ENCODE results near the gene MRPL38. TPM values are rescaled to one million over a fixed set of nuclear protein-coding genes. Genes with fewer than 3 reads are reported as not detected.

The MRPL38 gene
- total RNA-seq, 6 experiments from 2014 or later: 46.1 to 79.8 (median 57.3) TPM

- Histone ChIP-seq H3K36me3 (peaks cover 0 to 38% (median 13%) of the 10 kb centered on the region in 4 donors), H3K4me3 (no peak overlapping the region), H3K4me1 (peaks cover 0 to 31% (median 6%) of the 10 kb centered on the region in 4 donors), H3K27ac (no peak overlapping the region), H3K27me3 (no peaks in the 10 kb centered on the region), H3K9me3 (no peaks in the 10 kb centered on the region)
- intact Hi-C loops (cut with DNase I): no loop called here
- TF ChIP-seq POLR2A (IDR thresholded peaks at IDR 0.05) (no peak), CTCF (IDR thresholded peaks at IDR 0.05) (no peak)
- DNase-seq (no peak), ATAC-seq (no peak)
- 93% methylated on average over 3 of the region's 16 CpGs for WGBS (ENCODE audit: insufficient coverage, low coverage, low lambda C conversion rate, missing lambda C conversion rate)
Measured at GRCh38 chr17:75898791-75899190, 5.9 kb downstream of the MRPL38 start.

GRCh38 chr17:75898065-75898464 lies 6.6 kb downstream of the MRPL38 start:
- H3K4me3 ChIP-seq: no peak overlapping the region
- no peaks in the 10 kb centered on the region for H3K9me3 ChIP-seq
- peaks cover 0 to 28% (median 6%) of the 10 kb centered on the region in 4 donors for H3K4me1 ChIP-seq
- H3K27ac ChIP-seq: no peak overlapping the region
- intact Hi-C loops (cut with DNase I): no loop called here
- WGBS (ENCODE audit: insufficient coverage, low coverage, low lambda C conversion rate, missing lambda C conversion rate): no CpG with 5 or more reads among the region's 8 CpGs
- TF ChIP-seq CTCF (IDR thresholded peaks at IDR 0.05) (no peak), POLR2A (IDR thresholded peaks at IDR 0.05) (no peak)
- peaks cover 0 to 38% (median 13%) of the 10 kb centered on the region in 4 donors for H3K36me3 ChIP-seq
- H3K27me3 ChIP-seq: no peaks in the 10 kb centered on the region
- ATAC-seq (no peak), DNase-seq (peak in 1 of 3 donors; percentile 56)

GRCh38 chr17:75897160-75898019 lies 7.3 kb downstream of the MRPL38 start:
- peak overlapping the region; percentile 76 to 97 (median 81) for H3K4me3 ChIP-seq
- 76% methylated on average over 8 of the region's 37 CpGs for WGBS (ENCODE audit: insufficient coverage, low coverage, low lambda C conversion rate, missing lambda C conversion rate)
- peaks cover 0 to 28% (median 6%) of the 10 kb centered on the region in 4 donors for H3K4me1 ChIP-seq
- peak overlapping the region; percentile 73 to 88 (median 76) for H3K27ac ChIP-seq
- intact Hi-C loops (cut with DNase I): no loop called here
- H3K27me3 ChIP-seq: no peaks in the 10 kb centered on the region
- no peak for TF ChIP-seq POLR2A (IDR thresholded peaks at IDR 0.05)
- TF ChIP-seq CTCF (IDR thresholded peaks at IDR 0.05): no peak
- no peak for ATAC-seq
- peak in 1 of 3 donors; percentile 61 for DNase-seq
- peaks cover 0 to 38% (median 13%) of the 10 kb centered on the region in 4 donors for H3K36me3 ChIP-seq
- H3K9me3 ChIP-seq: no peaks in the 10 kb centered on the region

DNA sequence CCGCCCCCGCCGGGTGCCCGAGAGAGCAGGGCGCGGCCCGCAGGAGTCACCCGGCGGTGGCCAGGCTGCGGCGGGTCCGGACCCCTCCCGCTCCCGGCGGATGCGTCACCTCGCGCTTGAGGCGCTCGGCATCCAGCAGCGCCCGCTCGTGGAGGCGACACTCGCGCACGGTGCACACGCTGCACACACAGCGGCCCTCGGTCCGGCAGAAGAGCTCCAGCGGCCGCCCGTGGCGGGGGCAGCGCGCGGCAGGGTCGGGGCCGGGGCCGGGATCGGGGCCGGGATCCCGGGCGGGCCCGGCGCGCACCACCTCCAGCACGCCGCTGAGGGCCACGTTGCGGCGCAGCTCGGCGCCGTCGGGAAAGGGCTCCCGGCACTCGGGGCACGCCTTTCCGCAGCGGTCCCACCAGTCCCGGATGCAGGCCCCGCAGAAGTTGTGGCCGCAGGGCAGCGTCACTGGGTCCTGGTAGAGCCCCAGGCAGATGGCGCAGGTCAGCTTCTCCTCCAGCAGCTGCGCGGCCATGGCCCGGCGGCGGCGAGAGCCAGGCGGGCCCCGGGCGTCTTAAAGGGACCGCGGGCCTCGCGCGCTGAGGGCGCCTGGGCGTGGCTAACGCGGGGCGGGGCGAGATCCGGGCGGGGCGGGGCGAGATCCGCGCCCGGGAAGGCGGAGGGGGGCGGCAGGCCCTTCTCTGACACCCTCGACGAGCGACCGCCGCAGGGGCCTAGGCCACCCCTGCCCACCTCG lies 8.1 kb downstream of the MRPL38 start, which contains the start of gene TRIM65:
TSS of gene TRIM65 (minus strand) at position 537 of the 745 bp plus-strand sequence. CDS start at position 523, 14 bp downstream.
- Histone ChIP-seq H3K36me3 (peaks cover 0 to 31% (median 10%) of the 10 kb centered on the region in 4 donors), H3K27ac (peak within 1 kb of the TSS; percentile 73 to 88 (median 76)), H3K4me1 (peaks cover 0 to 33% (median 8%) of the 10 kb centered on the region in 4 donors), H3K9me3 (no peaks in the 10 kb centered on the region), H3K4me3 (peak within 1 kb of the TSS; percentile 76 to 97 (median 81)), H3K27me3 (no peaks in the 10 kb centered on the region)
- ATAC-seq: peak; percentile 74 to 83 (median 81)
- WGBS (ENCODE audit: insufficient coverage, low coverage, low lambda C conversion rate, missing lambda C conversion rate): no CpG with 5 or more reads among the region's 102 CpGs
- DNase-seq: peak; percentile 83 to 89 (median 87)
- intact Hi-C loops (cut with DNase I): no loop called here
- TF ChIP-seq POLR2A (IDR thresholded peaks at IDR 0.05) (peak; percentile 76), CTCF (IDR thresholded peaks at IDR 0.05) (peak; percentile 18 to 47 (median 34))
